ENCODE results near the gene ACVR1B. TPM values are rescaled to one million over a fixed set of nuclear protein-coding genes. Genes with fewer than 3 reads are reported as not detected.

Gene ACVR1B
- total and polyA plus RNA-seq, 9 of the 15 experiments (the other 6 are each of a cell fraction or from before 2014, with no cell fraction given): 0.97 to 15.1 (median 6.8) TPM

- CTCF ChIA-PET (ENCODE audit: low intra/inter-chr PET ratio): no interaction called here
- BruUV-seq (replicated peaks): no TSS peak
These were observed 84.4 kb downstream of the ACVR1B start for GRCh38 chr12:52035926-52036325.

More at GRCh38 chr12:52035926-52036325, 84.4 kb downstream of the ACVR1B start:
- WGBS (ENCODE audit: insufficient coverage, low coverage, missing lambda C conversion rate): 50% methylated on average over 1 of the region's 2 CpGs
- peaks cover 17 to 23% of the 10 kb centered on the region in 2 experiments; a peak in 4 of 5 replicates for H3K4me1 ChIP-seq (replicated peaks in 1 of 2; ENCODE audit: control insufficient read depth in 2 of 2, insufficient read depth in 2 of 2, low read length in 2 of 2)
- no peak overlapping the region for H2AFZ ChIP-seq (ENCODE audit: low read depth, low read length)
- H3K36me3 ChIP-seq (ENCODE audit: control insufficient read depth, insufficient read depth, low read length): no peaks in the 10 kb centered on the region
- TF ChIP-seq ZNF140 (CRISPR knock-in tag; IDR thresholded peaks at IDR 0.05) (no peak), MAFK (IDR thresholded peaks at IDR 0.05; ENCODE audit: low read length) (no peak), BRD9 (IDR thresholded peaks at IDR 0.05; ENCODE audit: low read depth, partially characterized antibody) (no peak), MITF (IDR thresholded peaks at IDR 0.05) (no peak), BRF1 (IDR thresholded peaks at IDR 0.05; ENCODE audit: borderline replicate concordance, extremely low read depth, insufficient read length) (no peak), TEAD4 (IDR thresholded peaks at IDR 0.05; ENCODE audit: low read length) (no peak), TEAD4 (CRISPR knock-in tag; IDR thresholded peaks at IDR 0.05; ENCODE audit: borderline replicate concordance) (no peak), IRF2 (CRISPR knock-in tag; IDR thresholded peaks at IDR 0.05) (no peak), RBM22 (IDR thresholded peaks at IDR 0.05; ENCODE audit: low read depth, low read length, poor library complexity, severe bottlenecking) (no peak), PRDM10 (IDR thresholded peaks at IDR 0.05; ENCODE audit: partially characterized antibody) (no peak), KLF1 (tag; IDR thresholded peaks at IDR 0.05) (no peak)
- TF ChIP-seq, protein P1, sequence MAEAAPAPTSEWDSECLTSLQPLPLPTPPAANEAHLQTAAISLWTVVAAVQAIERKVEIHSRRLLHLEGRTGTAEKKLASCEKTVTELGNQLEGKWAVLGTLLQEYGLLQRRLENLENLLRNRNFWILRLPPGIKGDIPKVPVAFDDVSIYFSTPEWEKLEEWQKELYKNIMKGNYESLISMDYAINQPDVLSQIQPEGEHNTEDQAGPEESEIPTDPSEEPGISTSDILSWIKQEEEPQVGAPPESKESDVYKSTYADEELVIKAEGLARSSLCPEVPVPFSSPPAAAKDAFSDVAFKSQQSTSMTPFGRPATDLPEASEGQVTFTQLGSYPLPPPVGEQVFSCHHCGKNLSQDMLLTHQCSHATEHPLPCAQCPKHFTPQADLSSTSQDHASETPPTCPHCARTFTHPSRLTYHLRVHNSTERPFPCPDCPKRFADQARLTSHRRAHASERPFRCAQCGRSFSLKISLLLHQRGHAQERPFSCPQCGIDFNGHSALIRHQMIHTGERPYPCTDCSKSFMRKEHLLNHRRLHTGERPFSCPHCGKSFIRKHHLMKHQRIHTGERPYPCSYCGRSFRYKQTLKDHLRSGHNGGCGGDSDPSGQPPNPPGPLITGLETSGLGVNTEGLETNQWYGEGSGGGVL (CRISPR knock-in tag; IDR thresholded peaks at IDR 0.05): no peak
- no peak for ATAC-seq
- no peak for FAIRE-seq
- intact Hi-C loops (cut with micrococcal nuclease) (no loop called here), in situ Hi-C loops (cut with MboI) (no loop called here)
- H3K27me3 ChIP-seq (ENCODE audit: control insufficient read depth in 2 of 2, insufficient read depth in 2 of 2, low read length in 2 of 2): peaks cover 0 to 6% of the 10 kb centered on the region in 2 experiments; a peak in 1 of 5 replicates
- no peaks in the 10 kb centered on the region for H4K20me1 ChIP-seq (replicated peaks; ENCODE audit: control insufficient read depth, insufficient read depth, low read length)
- H3K9me3 ChIP-seq (replicated peaks; ENCODE audit: control insufficient read depth, insufficient read depth, low read depth, low read length): no peaks in the 10 kb centered on the region
- H3K4me2 ChIP-seq (ENCODE audit: insufficient read depth, low read length): no peak overlapping the region
- no peaks in the 10 kb centered on the region for H3K9me1 ChIP-seq (ENCODE audit: control insufficient read depth, insufficient read depth, low read length)
- no peak overlapping the region for H3K27ac ChIP-seq (ENCODE audit: extremely low read depth, low read depth, low read length)
- no peaks in the 10 kb centered on the region for H3K79me2 ChIP-seq (ENCODE audit: control insufficient read depth, insufficient read depth, low read length)
- no peak for DNase-seq (ENCODE audit: extremely low read depth in 1 of 4, low spot score in 3 of 4)
- no peak overlapping the region for H3K4me3 ChIP-seq
- POLR2A ChIA-PET: interaction anchor here (0.6 to 1.1 kb wide), 2 partner anchors 10 to 41 kb away, joined by 3 read pairs; no protein-coding TSS in a partner anchor
- H3K9ac ChIP-seq (ENCODE audit: insufficient read depth in 1 of 2, low read depth in 2 of 2, low read length in 2 of 2): no peak overlapping the region
